Trophoblast cell (in vitro differentiated cells and primary cell): Measurements from ENCODE around the gene WSCD2.

Source experiments
- DNase-seq, 2 donors: peaks; one replicate each; pipeline ENCODE4 v3.0.0-alpha.2; 2016
- H2AFZ ChIP-seq: 2 replicates; pipeline ENCODE4 v1.6.1; 2013; ENCODE audit warnings: low read length, moderate library complexity, mild to moderate bottlenecking; ENCODE audit not compliant: insufficient read depth, poor library complexity
- H2AK5ac ChIP-seq: 2 replicates; pipeline ENCODE4 v1.6.1; 2013; ENCODE audit warnings: mild to moderate bottlenecking, low read length
- H2BK120ac ChIP-seq: 2 replicates; pipeline ENCODE4 v1.6.1; 2013; ENCODE audit warnings: low read length, mild to moderate bottlenecking, moderate library complexity; ENCODE audit not compliant: insufficient read depth, poor library complexity
- H2BK12ac ChIP-seq: 2 replicates; pipeline ENCODE4 v1.6.1; 2013; ENCODE audit warnings: mild to moderate bottlenecking, low read length, moderate library complexity
- H2BK5ac ChIP-seq: 2 replicates; pipeline ENCODE4 v1.6.1; 2013; ENCODE audit warnings: low read length, low read depth, moderate library complexity, mild to moderate bottlenecking; ENCODE audit not compliant: poor library complexity
- H3K14ac ChIP-seq: 2 replicates; pipeline ENCODE4 v1.6.1; 2013; ENCODE audit warnings: mild to moderate bottlenecking, low read length
- H3K18ac ChIP-seq: 2 replicates; pipeline ENCODE4 v1.6.1; 2013; ENCODE audit warnings: mild to moderate bottlenecking, low read length
- H3K23ac ChIP-seq: 2 replicates; pipeline ENCODE4 v1.6.1; 2013; ENCODE audit warnings: low read length
- H3K27ac ChIP-seq: 2 replicates; pipeline ENCODE4 v1.5.1; 2013; ENCODE audit warnings: low read depth, mild to moderate bottlenecking, inconsistent platforms, low read length, moderate library complexity
- H3K27me3 ChIP-seq: 2 replicates; pipeline ENCODE4 v1.6.1; 2013; ENCODE audit warnings: inconsistent platforms, mild to moderate bottlenecking, low read length, moderate library complexity; ENCODE audit not compliant: insufficient read depth
- H3K36me3 ChIP-seq, 2 experiments: 1 replicate in 1 of 2; 2 replicates in 1 of 2; pipeline ENCODE4 v1.6.1; 2013; ENCODE audit warnings: low read length in 2 of 2, mild to moderate bottlenecking in 2 of 2, moderate library complexity in 1 of 2; ENCODE audit not compliant: insufficient read depth in 2 of 2, control insufficient read depth in 1 of 2
- H3K4ac ChIP-seq: 2 replicates; pipeline ENCODE4 v1.6.1; 2013; ENCODE audit warnings: low read depth, mild to moderate bottlenecking, low read length, moderate library complexity
- H3K4me1 ChIP-seq, 2 experiments: 1 replicate in 1 of 2; 2 replicates in 1 of 2; pipeline ENCODE4 v1.6.1; 2013; ENCODE audit warnings: low read length in 2 of 2, mild to moderate bottlenecking in 2 of 2, moderate library complexity in 1 of 2; ENCODE audit not compliant: insufficient read depth in 2 of 2, control insufficient read depth in 1 of 2
- H3K4me2 ChIP-seq: 2 replicates; pipeline ENCODE4 v1.6.1; 2013; ENCODE audit warnings: inconsistent platforms, mild to moderate bottlenecking, low read length, moderate library complexity
- H3K4me3 ChIP-seq: 2 replicates; pipeline ENCODE4 v1.5.1; 2013; ENCODE audit warnings: mild to moderate bottlenecking, low read depth, low read length, inconsistent platforms
- H3K79me1 ChIP-seq: one replicate; pipeline ENCODE4 v1.6.1; 2013; ENCODE audit warnings: low read length
- H3K79me2 ChIP-seq: 2 replicates; pipeline ENCODE4 v1.6.1; 2013; ENCODE audit warnings: low read length, mild to moderate bottlenecking; ENCODE audit not compliant: control insufficient read depth, insufficient read depth, poor library complexity
- H3K9ac ChIP-seq: 2 replicates; pipeline ENCODE4 v1.6.1; 2013; ENCODE audit warnings: mild to moderate bottlenecking, low read length
- H3K9me3 ChIP-seq: 2 replicates; pipeline ENCODE4 v1.6.1; 2013; ENCODE audit warnings: low read depth, mild to moderate bottlenecking, control low read depth, inconsistent platforms, low read length; ENCODE audit not compliant: insufficient read depth
- H4K12ac ChIP-seq: 2 replicates; pipeline ENCODE4 v1.6.1; 2013; ENCODE audit warnings: low read depth, mild to moderate bottlenecking, low read length, moderate library complexity
- H4K8ac ChIP-seq: 2 replicates; pipeline ENCODE4 v1.6.1; 2013; ENCODE audit warnings: low read depth, mild to moderate bottlenecking, low read length, moderate library complexity
- H4K91ac ChIP-seq: one replicate; pipeline ENCODE4 v1.6.1; 2013; ENCODE audit warnings: low read depth, mild to moderate bottlenecking, low read length, moderate library complexity
- WGBS: extraction: QIAGEN DNeasy Blood & Tissue Kit; methylation state at CpG from one replicate; pipeline ENCODE4 v1.1.7; 2013; ENCODE audit warnings: missing lambda C conversion rate; ENCODE audit not compliant: insufficient read length, insufficient coverage; ENCODE audit errors: extremely low coverage; 5-methylcytosine and 5-hydroxymethylcytosine counted together

WSCD2 gene

GRCh38 chr12:108120863-108121165 is 8.3 kb upstream of the WSCD2 start:
- no peak overlapping the region for H2AK5ac ChIP-seq
- H3K27ac ChIP-seq = no peak overlapping the region
- no peak for DNase-seq
- H3K9me3 ChIP-seq = no peaks in the 10 kb centered on the region
- H3K36me3 ChIP-seq = no peaks in the 10 kb centered on the region
- H3K4me3 ChIP-seq = no peak overlapping the region
- H4K91ac ChIP-seq = no peak overlapping the region
- no peak overlapping the region for H2BK120ac ChIP-seq
- H3K79me1 ChIP-seq = no peaks in the 10 kb centered on the region
- H3K79me2 ChIP-seq = no peaks in the 10 kb centered on the region
- no peak overlapping the region for H3K4me2 ChIP-seq
- H3K14ac ChIP-seq = no peak overlapping the region
- no peak overlapping the region for H3K18ac ChIP-seq
- no peak overlapping the region for H3K23ac ChIP-seq
- no peaks in the 10 kb centered on the region for H3K27me3 ChIP-seq
- no peak overlapping the region for H2AFZ ChIP-seq
- no peak overlapping the region for H4K12ac ChIP-seq
- WGBS = no CpG with 5 or more reads among the region's 6 CpGs
- no peak overlapping the region for H2BK12ac ChIP-seq
- H3K4ac ChIP-seq = no peak overlapping the region
- H2BK5ac ChIP-seq = no peak overlapping the region
- no peak overlapping the region for H3K9ac ChIP-seq
- peaks cover 0 to 5% of the 10 kb centered on the region in 2 experiments for H3K4me1 ChIP-seq
- H4K8ac ChIP-seq = no peak overlapping the region

GRCh38 chr12:108121320-108121719 is 7.8 kb upstream of the WSCD2 start:
- Histone ChIP-seq H3K36me3 (no peaks in the 10 kb centered on the region), H3K4me2 (no peak overlapping the region), H3K18ac (no peak overlapping the region), H3K4ac (no peak overlapping the region), H2AK5ac (no peak overlapping the region), H2AFZ (no peak overlapping the region), H4K8ac (no peak overlapping the region), H4K12ac (no peak overlapping the region), H4K91ac (no peak overlapping the region), H2BK5ac (no peak overlapping the region), H3K27ac (no peak overlapping the region), H3K14ac (no peak overlapping the region), H2BK120ac (no peak overlapping the region), H3K23ac (no peak overlapping the region), H3K9me3 (no peaks in the 10 kb centered on the region), H2BK12ac (no peak overlapping the region), H3K27me3 (no peaks in the 10 kb centered on the region), H3K9ac (no peak overlapping the region), H3K4me3 (no peak overlapping the region), H3K79me2 (no peaks in the 10 kb centered on the region), H3K4me1 (peaks cover 0 to 5% of the 10 kb centered on the region in 2 experiments), H3K79me1 (no peaks in the 10 kb centered on the region)
- no peak for DNase-seq
- WGBS = no CpG with 5 or more reads among the region's 6 CpGs

- no CpG with 5 or more reads among the region's 2 CpGs for WGBS
Observed at GRCh38 chr12:108121728-108122471, 7.2 kb upstream of the WSCD2 start.

GRCh38 chr12:108122644-108123043 is 6.4 kb upstream of the WSCD2 start:
- Histone ChIP-seq H2BK5ac (no peak overlapping the region), H3K23ac (no peak overlapping the region), H2AK5ac (no peak overlapping the region), H3K4me3 (no peak overlapping the region), H4K91ac (no peak overlapping the region), H3K4me2 (no peak overlapping the region), H2BK12ac (no peak overlapping the region), H4K12ac (no peak overlapping the region), H3K79me2 (no peaks in the 10 kb centered on the region), H2BK120ac (no peak overlapping the region), H3K14ac (no peak overlapping the region), H4K8ac (no peak overlapping the region), H3K4me1 (peaks cover 0 to 2% of the 10 kb centered on the region in 2 experiments), H2AFZ (no peak overlapping the region), H3K4ac (no peak overlapping the region), H3K36me3 (no peaks in the 10 kb centered on the region), H3K9me3 (no peaks in the 10 kb centered on the region), H3K18ac (no peak overlapping the region), H3K9ac (no peak overlapping the region), H3K79me1 (no peaks in the 10 kb centered on the region), H3K27me3 (no peaks in the 10 kb centered on the region), H3K27ac (no peak overlapping the region)
- WGBS = no CpG with 5 or more reads among the region's 2 CpGs
- no peak for DNase-seq

More at GRCh38 chr12:108121728-108122471, 7.2 kb upstream of the WSCD2 start:
- no peak overlapping the region for H3K4me2 ChIP-seq
- no peaks in the 10 kb centered on the region for H3K79me2 ChIP-seq
- H2AFZ ChIP-seq = no peak overlapping the region
- H3K4ac ChIP-seq = no peak overlapping the region
- H3K36me3 ChIP-seq = no peaks in the 10 kb centered on the region
- no peak overlapping the region for H4K8ac ChIP-seq
- H3K9ac ChIP-seq = no peak overlapping the region
- H3K14ac ChIP-seq = no peak overlapping the region
- H3K9me3 ChIP-seq = no peaks in the 10 kb centered on the region
- H2BK5ac ChIP-seq = no peak overlapping the region
- H2BK12ac ChIP-seq = no peak overlapping the region
- no peak for DNase-seq
- no peaks in the 10 kb centered on the region for H3K79me1 ChIP-seq
- no peak overlapping the region for H3K18ac ChIP-seq
- no peak overlapping the region for H2BK120ac ChIP-seq
- H3K23ac ChIP-seq = no peak overlapping the region
- no peak overlapping the region for H3K27ac ChIP-seq
- no peak overlapping the region for H4K91ac ChIP-seq
- no peak overlapping the region for H3K4me3 ChIP-seq
- H4K12ac ChIP-seq = no peak overlapping the region
- no peaks in the 10 kb centered on the region for H3K27me3 ChIP-seq
- no peak overlapping the region for H2AK5ac ChIP-seq
- peaks cover 0 to 5% of the 10 kb centered on the region in 2 experiments for H3K4me1 ChIP-seq
